GM12878 (cell line): Measurements from ENCODE around the gene MALRD1. TPM values are rescaled to one million over a fixed set of nuclear protein-coding genes. Genes with fewer than 3 reads are reported as not detected.

Source experiments
- ATAC-seq: fragments of 200-7000 bp; cut with Tn5 transposase; 3 replicates; pipeline ENCODE4 v1.9.1; 2020; ENCODE audit warnings: mild to moderate bottlenecking, moderate library complexity
- BruUV-seq: library from RNA; stranded (reverse); fragments of 400-500 nt; replicated peaks from 2 replicates; lab custom pipeline; 2021; lab: Mats Ljungman, UMichigan
- CTCF ChIA-PET: fragments of 300-600 bp; sonication (Branson Sonifier 250); formaldehyde crosslinking; extraction: SDS; loops from one replicate; lab custom pipeline; 2021; ENCODE audit warnings: inconsistent platforms; lab: Yijun Ruan, JAX
- POLR2A ChIA-PET: fragments of 350-600 bp; formaldehyde crosslinking; extraction: SDS; loops from one replicate; lab custom pipeline; 2021; ENCODE audit warnings: inconsistent platforms; lab: Charles Lee
- RAD21 ChIA-PET: fragments of 300-600 bp; sonication (Branson Sonifier 250); formaldehyde crosslinking; loops from one replicate; lab custom pipeline; 2023; ENCODE audit warnings: antibody characterized with exemption; ENCODE audit not compliant: unreplicated experiment; lab: Charles Lee
- SMC1A ChIA-PET: fragments of 300-600 bp; sonication (Branson Sonifier 250); formaldehyde crosslinking; loops from one replicate; lab custom pipeline; 2023; ENCODE audit not compliant: unreplicated experiment, uncharacterized antibody; lab: Charles Lee
- DNase-seq: peaks from one replicate; pipeline ENCODE4 v3.0.0-alpha.2; 2011; ENCODE audit warnings: low read depth, low spot score
- FAIRE-seq: peaks from 3 replicates; lab custom pipeline; 2011; peaks lifted over from hg19 to GRCh38; lab: Jason Lieb, UNC
- H2AFZ ChIP-seq: 2 replicates; pipeline ENCODE4 v1.6.0; 2011; ENCODE audit warnings: low read depth, low read length, control low read depth; ENCODE audit not compliant: control insufficient read depth
- H3K27ac ChIP-seq: 2 replicates; pipeline ENCODE4 v1.5.1; 2011; ENCODE audit warnings: control low read depth; ENCODE audit not compliant: control insufficient read depth, insufficient read depth
- H3K27me3 ChIP-seq, 2 experiments: replicated peaks in 1 of 2; 2 replicates each; pipeline versions ENCODE4 v1.6.0 to v1.6.1; 2011; ENCODE audit warnings: low read length in 1 of 2; ENCODE audit not compliant: control insufficient read depth in 2 of 2, insufficient read depth in 2 of 2
- H3K36me3 ChIP-seq, 2 experiments: 2 replicates each; pipeline ENCODE4 v1.5.1; 2011; ENCODE audit warnings: low read length in 1 of 2; ENCODE audit not compliant: control insufficient read depth in 2 of 2, insufficient read depth in 2 of 2
- H3K4me1 ChIP-seq: 2 replicates; pipeline ENCODE4 v1.6.1; 2011; ENCODE audit warnings: mild to moderate bottlenecking, low read length, moderate library complexity, mixed read lengths; ENCODE audit not compliant: control insufficient read depth, insufficient read depth
- H3K4me2 ChIP-seq: 2 replicates; pipeline ENCODE4 v1.6.0; 2011; ENCODE audit warnings: control low read depth; ENCODE audit not compliant: control insufficient read depth, insufficient read depth
- H3K4me3 ChIP-seq: fragments of 200-600 bp; sonication (generic); 2 replicates; pipeline ENCODE4 v1.5.1; 2016
- H3K79me2 ChIP-seq: 2 replicates; pipeline ENCODE4 v1.6.0; 2011; ENCODE audit warnings: low read length; ENCODE audit not compliant: control insufficient read depth, insufficient read depth
- H3K9ac ChIP-seq: 2 replicates; pipeline ENCODE4 v1.8.0; 2011; ENCODE audit warnings: low read length, control low read depth, mixed read lengths; ENCODE audit not compliant: control insufficient read depth, insufficient read depth
- H3K9me3 ChIP-seq: replicated peaks from 3 replicates; pipeline ENCODE4 v1.5.1; 2011; ENCODE audit warnings: mild to moderate bottlenecking, low read length; ENCODE audit not compliant: control insufficient read depth, insufficient read depth
- H4K20me1 ChIP-seq: 2 replicates; pipeline ENCODE4 v1.6.0; 2011; ENCODE audit not compliant: control insufficient read depth, insufficient read depth
- CHD1 ChIP-seq: IDR thresholded peaks from 2 replicates; pipeline ENCODE4 v1.6.1; 2012; ENCODE audit warnings: low read depth, low read length, improper control_type of control experiment
- HCFC1 ChIP-seq: fragments of 150-350 bp; IDR thresholded peaks from 2 replicates; pipeline ENCODE4 v1.6.1; 2014; ENCODE audit warnings: low read length
- HDGF ChIP-seq: fragments of 450-650 bp; IDR thresholded peaks from 2 replicates; pipeline ENCODE4 v1.6.1; 2016; ENCODE audit warnings: antibody characterized with exemption
- KAT2A ChIP-seq: conservative IDR thresholded peaks from 2 replicates; pipeline ENCODE4 v1.6.1; 2011; ENCODE audit warnings: low read depth, low read length; ENCODE audit not compliant: control insufficient read depth
- MEF2B ChIP-seq: fragments of 450-650 bp; IDR thresholded peaks from 2 replicates; pipeline ENCODE4 v1.6.1; 2018; ENCODE audit warnings: mild to moderate bottlenecking, moderate library complexity; ENCODE audit not compliant: partially characterized antibody, poor library complexity, severe bottlenecking
- MLLT1 ChIP-seq: fragments of 450-650 bp; IDR thresholded peaks from 2 replicates; pipeline ENCODE4 v1.6.1; 2016; ENCODE audit warnings: mild to moderate bottlenecking
- MYB ChIP-seq: fragments of 150-350 bp; IDR thresholded peaks from 2 replicates; pipeline ENCODE4 v1.6.1; 2014; ENCODE audit warnings: mild to moderate bottlenecking, low read depth, low read length, borderline replicate concordance
- NR2C1 ChIP-seq: fragments of 450-650 bp; IDR thresholded peaks from 2 replicates; pipeline ENCODE4 v1.6.1; 2017; ENCODE audit warnings: antibody characterized with exemption, mild to moderate bottlenecking, moderate library complexity
- SREBF1 ChIP-seq: IDR thresholded peaks from 2 replicates; pipeline ENCODE4 v1.6.1; 2012; ENCODE audit warnings: mild to moderate bottlenecking, low read length
- ZNF687 ChIP-seq: fragments of 450-650 bp; IDR thresholded peaks from 2 replicates; pipeline ENCODE4 v1.6.1; 2017; ENCODE audit warnings: mild to moderate bottlenecking, moderate library complexity
- WGBS: methylation state at CpG from one replicate; pipeline ENCODE4 v1.1.6; 2016; ENCODE audit warnings: low lambda C conversion rate; ENCODE audit not compliant: insufficient replicate concordance, insufficient coverage; ENCODE audit errors: missing lambda C conversion rate; 5-methylcytosine and 5-hydroxymethylcytosine counted together
- in situ Hi-C: fragments of 300-500 bp; cut with MboI; formaldehyde crosslinking; loops from 9 replicates; pipeline ENCODE4 v1.14.3; 2018; ENCODE audit warnings: mixed read lengths
- intact Hi-C: fragments of 100-400 bp; cut with micrococcal nuclease; formaldehyde crosslinking; loops from one replicate; pipeline ENCODE4 v1.14.2; 2022; ENCODE audit not compliant: unreplicated experiment
- polyA plus RNA-seq, 11 experiments: library from polyadenylated mRNA; depleted of rRNA in 4 of 11; unstranded in 6 of 11; stranded (reverse) in 5 of 11; fragments of >200 nt; fragmentation: Nextera tagmentation in 4 of 11; fragmentation: Illumina TruSeq in 1 of 11; extraction: Ambion mirVana in 4 of 11; extraction: Trizol in 1 of 11; gene quantifications; 1 replicate in 1 of 11; 2 replicates in 10 of 11; pipeline versions ENCODE4 v1.2.1 to v1.2.3, GENCODE V29; 2011 to 2016; ENCODE audit warnings: inconsistent platforms in 2 of 11, missing spikeins in 2 of 11, low read depth in 1 of 11
- total RNA-seq, 4 experiments: library from RNA; depleted of rRNA in 3 of 4; stranded (reverse); fragments of >200 nt in 3 of 4; fragmentation: Illumina TruSeq in 1 of 4; extraction: Trizol in 1 of 4; gene quantifications; 2 replicates each; pipeline versions ENCODE4 v1.2.1 to v1.2.3, GENCODE V29; 2013 to 2021
- TF ChIP-seq, protein P1 (sequence below): IDR thresholded peaks from 2 replicates; pipeline ENCODE4 v1.6.1; 2011; ENCODE audit warnings: borderline replicate concordance, low read depth, mild to moderate bottlenecking, moderate library complexity, mixed read lengths, low read length; ENCODE audit not compliant: insufficient read depth; ENCODE audit errors: extremely low read length

The MALRD1 gene
- total and polyA plus RNA-seq, 10 of the 15 experiments (the other 5 are each of a cell fraction or from before 2014, with no cell fraction given) = 0.12 to 6.6 (median 0.26) TPM; not detected in 2

DNA sequence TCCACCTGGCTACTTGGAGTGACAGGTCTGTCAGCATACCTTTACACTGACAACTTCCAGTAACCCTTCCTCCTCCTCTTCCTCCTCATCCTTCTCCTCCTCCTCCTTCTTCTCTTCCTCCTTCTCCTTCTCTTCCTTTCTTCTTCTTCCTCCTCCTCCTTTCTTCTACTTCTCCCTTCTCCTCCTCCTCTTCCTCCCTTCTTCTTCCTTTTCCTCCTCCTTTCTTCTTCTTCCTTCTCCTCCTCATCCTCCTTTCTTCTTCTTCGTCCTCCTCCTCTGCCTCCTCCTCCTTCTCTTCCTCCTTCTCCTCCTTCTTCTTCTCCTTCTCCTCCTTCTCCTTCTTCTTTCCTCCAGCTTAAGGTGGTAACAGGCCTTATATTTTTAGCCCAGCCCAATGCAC, 658.3 kb downstream of the MALRD1 start (continued):
- TF ChIP-seq ZNF687 = no peak

DNA sequence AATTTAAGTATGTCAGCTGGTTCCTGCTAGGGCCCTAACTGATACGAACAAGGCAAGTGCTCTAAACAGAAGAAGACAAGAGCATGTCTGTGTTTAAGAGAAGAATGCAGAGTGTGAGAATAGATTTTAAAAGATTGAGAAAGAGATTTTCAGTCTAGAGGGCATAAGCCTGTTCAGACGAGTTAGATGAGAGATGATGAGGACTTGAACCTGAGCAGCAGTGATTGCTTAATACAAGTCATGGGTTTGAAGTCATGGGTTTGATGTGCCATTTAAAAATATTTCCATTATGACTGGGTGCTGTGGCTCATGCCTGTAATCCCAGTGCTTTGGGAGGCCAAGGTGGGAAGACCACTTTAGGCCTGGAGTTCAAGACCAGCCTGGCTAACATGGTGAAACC, 658.8 kb downstream of the MALRD1 start:
- H4K20me1 ChIP-seq = no peaks in the 10 kb centered on the region
- H3K36me3 ChIP-seq = no peaks in the 10 kb centered on the region
- in situ Hi-C loops = no loop called here
- H2AFZ ChIP-seq = no peak overlapping the region
- BruUV-seq = no TSS peak
- H3K27me3 ChIP-seq = no peaks in the 10 kb centered on the region
- WGBS = 3% methylated on average over 2 of the region's 2 CpGs
- no peak overlapping the region for H3K4me2 ChIP-seq
- no peak for FAIRE-seq
- intact Hi-C loops = no loop called here
- POLR2A ChIA-PET = no interaction called here
- no peaks in the 10 kb centered on the region for H3K79me2 ChIP-seq
- CTCF ChIA-PET = interaction anchor here (1.1 kb wide), 1 partner anchor 80 kb away, joined by 4 read pairs; no protein-coding TSS in a partner anchor
- SMC1A ChIA-PET = no interaction called here
- TF ChIP-seq NR2C1 (no peak), SREBF1 (no peak), HDGF (no peak), KAT2A (no peak), MEF2B (no peak), MYB (no peak), CHD1 (no peak), MLLT1 (no peak), HCFC1 (no peak)
- TF ChIP-seq, protein P1, sequence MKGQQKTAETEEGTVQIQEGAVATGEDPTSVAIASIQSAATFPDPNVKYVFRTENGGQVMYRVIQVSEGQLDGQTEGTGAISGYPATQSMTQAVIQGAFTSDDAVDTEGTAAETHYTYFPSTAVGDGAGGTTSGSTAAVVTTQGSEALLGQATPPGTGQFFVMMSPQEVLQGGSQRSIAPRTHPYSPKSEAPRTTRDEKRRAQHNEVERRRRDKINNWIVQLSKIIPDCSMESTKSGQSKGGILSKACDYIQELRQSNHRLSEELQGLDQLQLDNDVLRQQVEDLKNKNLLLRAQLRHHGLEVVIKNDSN = no peak
- TF ChIP-seq, all 136 proteins: peak for 0
- no peak overlapping the region for H3K4me3 ChIP-seq
- H3K27ac ChIP-seq = no peak overlapping the region
- DNase-seq (no peak), ATAC-seq (no peak)
- H3K9ac ChIP-seq = no peak overlapping the region
- no peaks in the 10 kb centered on the region for H3K9me3 ChIP-seq
- RAD21 ChIA-PET = no interaction called here
- no peaks in the 10 kb centered on the region for H3K4me1 ChIP-seq
